Cerebellar nuclear complex (tissue), 1 donor: ENCODE data around the gene TAMM41.
"Not testable (repeated sequence)": the region's sequence is repeated elsewhere in the genome, so short reads cannot be mapped to it uniquely, and the experiment has no call there.

ENCODE experiments used
- DNase-seq, 2 experiments: peaks; one replicate each; lab custom pipeline; 2025; lab: John Stamatoyannopoulos, UW

Gene TAMM41

DNA sequence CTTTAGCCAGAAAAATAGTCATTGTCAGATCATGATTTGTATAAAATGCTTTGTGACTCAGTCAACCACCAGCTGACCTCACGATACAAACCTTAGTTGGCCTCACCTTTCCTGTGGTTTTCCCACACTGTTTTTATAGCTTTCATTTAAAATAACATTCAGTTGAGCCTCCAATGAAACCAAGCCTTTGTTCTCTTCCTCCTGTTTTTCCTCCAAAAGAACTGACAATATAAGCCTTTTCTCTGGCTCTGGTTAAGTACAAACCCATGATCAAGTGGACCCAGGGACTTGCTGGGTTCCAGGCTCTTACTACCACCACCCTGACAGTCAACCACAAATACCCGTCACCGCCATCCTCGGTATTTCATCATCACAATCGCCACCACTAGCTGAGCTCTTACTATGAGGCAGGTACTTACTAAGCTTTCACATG lies 81.7 kb downstream of the TAMM41 start:
- no peak for DNase-seq

DNA sequence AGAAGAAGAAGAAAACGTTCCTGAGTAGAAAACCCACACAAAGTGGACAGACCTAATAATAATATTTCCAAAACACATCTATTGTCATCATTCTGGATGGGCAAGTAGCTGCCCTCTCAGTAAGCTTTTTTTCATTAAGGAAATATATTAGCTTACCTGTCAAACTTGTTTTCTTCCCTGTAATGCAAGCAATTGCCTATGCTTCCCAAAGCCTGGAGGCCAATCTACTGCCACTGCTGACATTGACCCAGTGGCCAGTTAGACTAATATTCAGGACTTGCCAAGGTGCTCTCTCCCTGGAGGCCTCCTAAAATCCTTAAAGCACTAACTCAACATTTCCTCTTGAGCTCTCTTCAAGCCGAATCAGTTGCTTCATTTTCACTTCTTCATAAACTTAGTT lies 86.7 kb downstream of the TAMM41 start:
- no peak for DNase-seq

DNA sequence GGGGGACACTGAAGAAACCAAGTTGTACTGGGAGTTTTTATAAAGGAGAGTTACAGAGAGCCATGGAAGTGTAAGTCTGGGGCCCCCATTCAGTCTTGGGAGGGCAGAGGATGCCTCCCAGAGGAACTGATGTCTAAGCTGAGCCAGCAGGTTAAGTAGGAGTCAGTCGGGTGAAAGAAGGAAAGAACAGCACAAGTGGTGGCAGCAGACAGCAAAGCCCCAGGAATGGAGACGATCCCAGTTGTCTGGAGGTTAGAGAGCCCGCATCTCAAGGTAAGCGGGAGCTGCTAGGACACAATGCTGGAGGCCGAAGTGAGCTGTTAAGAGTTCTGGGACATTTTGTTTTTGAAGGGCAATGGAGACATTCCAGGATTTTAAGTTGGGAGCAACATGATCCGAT lies 88.8 kb downstream of the TAMM41 start:
- DNase-seq = no peak

DNA sequence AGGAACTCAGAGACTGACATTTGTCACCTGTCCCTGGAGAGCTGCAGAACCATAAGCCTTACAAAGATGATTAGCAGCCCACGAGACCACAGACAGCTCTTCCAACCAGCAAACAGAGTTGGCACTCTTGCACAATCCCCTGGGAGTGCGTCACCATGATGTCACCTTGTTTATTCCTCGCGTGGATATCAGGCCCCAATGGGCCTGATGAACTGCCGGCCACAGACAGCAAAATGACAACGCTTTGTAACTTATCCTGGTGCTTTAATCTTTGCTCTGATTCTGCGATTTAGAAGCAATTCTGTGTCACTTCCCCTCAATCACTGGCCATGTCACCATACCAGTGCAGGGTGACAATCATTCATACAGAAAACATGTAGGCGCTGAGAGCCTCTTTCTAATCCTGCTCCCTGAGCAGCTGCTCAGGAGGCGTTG lies 89.2 kb downstream of the TAMM41 start:
- no peak for DNase-seq

DNA sequence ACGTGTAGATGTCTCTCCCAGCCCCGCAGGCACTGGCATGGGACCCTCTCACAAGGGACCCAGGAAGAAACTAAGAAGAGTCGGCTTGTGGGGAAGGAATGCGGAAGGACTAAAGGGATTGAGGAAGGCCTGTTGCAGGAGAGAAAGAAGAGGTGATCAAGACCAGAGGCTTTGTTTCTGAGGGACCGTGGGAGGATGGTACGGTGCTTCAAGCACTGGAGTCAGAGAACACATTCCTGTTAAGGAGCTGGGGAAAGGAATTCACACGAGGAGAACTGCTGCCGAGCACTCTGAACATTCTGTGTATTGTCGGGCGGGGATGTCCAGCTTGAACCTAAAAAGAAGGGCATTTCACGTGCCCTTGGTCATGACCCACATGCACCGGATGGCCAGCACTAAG lies 91.4 kb downstream of the TAMM41 start:
- DNase-seq = no peak

DNA sequence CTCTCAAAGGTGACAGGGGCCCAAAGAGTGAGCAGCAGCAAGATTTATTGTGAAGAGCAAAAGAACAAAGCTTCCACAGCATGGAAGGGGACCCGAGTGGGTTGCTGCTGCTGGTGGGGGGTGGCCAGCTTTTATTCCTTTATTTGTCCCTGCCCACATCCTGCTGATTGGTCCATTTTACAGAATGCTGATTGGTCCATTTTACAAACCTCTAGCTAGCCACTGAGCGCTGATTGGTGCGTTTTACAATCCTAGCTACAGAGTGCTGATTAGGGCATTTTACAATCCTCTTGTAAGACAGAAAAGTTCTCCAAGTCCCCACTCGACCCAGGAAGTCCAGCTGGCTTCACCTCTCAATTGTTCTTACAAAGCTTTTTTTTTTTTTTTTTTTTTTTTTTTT lies 94.4 kb downstream of the TAMM41 start:
- DNase-seq = not testable (repeated sequence)

DNA sequence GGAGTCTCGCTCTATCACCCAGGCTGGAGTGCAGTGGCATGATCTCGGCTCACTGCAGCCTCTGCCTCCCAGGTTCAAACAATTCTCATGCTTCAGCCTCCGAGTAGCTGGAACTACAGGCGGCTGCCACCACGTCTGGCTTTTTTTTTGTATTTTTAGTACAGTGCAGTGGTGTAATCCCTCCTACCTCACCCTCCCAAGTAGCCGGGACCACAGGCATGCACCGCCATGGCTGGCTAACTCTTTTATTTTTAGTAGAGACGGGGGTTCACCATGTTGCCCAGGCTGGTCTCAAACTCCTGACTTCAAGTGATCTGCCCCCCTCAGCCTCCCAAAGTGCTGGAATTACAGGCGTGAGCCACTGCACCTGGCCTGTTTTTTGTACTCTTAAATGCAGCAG lies 98.4 kb downstream of the TAMM41 start:
- DNase-seq = not testable (repeated sequence)
